GM18505 (cell line): ENCODE data around the gene SLC9C2.

Experiments used
- ATAC-seq: cut with Tn5 transposase; IDR thresholded peaks from one replicate; pipeline ENCODE4 v1.9.1; 2021; ENCODE audit not compliant: unreplicated experiment
- POLR2A ChIP-seq: IDR thresholded peaks from 4 replicates; pipeline ENCODE4 v1.6.1; 2011; ENCODE audit warnings: borderline replicate concordance; ENCODE audit not compliant: insufficient read depth, insufficient read length; ENCODE audit errors: extremely low read depth

SLC9C2 gene

DNA sequence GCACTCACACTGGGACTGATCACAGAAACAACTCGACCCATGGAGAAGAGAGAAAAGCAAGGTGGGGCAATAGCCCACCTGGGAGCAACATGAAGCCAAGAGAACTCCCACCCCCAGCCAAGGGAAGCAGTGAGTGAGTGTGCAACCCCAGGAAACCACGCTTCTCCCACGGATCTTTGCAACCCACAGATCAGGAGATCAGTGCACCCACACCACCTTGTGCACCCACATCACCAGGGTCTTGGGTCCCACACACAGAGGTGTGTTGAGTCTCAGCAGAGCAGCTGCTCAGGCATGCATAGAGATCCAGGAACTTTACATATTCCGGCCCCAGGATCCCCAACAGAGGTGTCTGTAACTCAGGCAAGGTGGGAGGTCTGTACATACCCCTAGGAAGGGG lies 143.0 kb downstream of the SLC9C2 start:
- TF ChIP-seq POLR2A: no peak
- ATAC-seq: no peak

DNA sequence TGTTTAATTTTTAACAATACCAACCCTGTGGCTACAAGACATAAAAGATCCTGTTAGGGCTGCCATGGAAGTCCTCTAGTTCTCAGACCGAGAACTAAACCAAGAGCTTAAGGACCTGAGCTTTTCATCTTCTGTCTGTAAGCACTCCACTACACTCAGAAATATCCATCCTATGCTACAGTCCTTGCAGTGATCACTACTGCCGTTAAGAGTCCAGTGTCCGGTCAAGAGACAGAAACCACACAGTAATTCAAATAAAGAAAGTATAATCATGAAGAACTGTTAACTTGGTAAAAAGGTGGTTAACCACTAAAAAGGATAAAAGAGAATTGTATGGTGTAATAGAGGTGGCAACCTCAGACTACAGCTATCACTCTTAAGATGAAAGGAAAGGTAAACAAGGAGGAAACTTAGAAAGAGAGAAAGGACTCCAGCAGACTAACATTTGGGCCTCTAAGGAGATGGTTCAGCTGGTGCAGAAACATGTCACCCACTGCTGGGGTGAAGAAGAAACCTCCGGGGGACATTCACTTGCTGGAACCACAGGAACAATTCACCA lies 147.8 kb downstream of the SLC9C2 start:
- no peak for TF ChIP-seq POLR2A
- ATAC-seq: no peak

DNA sequence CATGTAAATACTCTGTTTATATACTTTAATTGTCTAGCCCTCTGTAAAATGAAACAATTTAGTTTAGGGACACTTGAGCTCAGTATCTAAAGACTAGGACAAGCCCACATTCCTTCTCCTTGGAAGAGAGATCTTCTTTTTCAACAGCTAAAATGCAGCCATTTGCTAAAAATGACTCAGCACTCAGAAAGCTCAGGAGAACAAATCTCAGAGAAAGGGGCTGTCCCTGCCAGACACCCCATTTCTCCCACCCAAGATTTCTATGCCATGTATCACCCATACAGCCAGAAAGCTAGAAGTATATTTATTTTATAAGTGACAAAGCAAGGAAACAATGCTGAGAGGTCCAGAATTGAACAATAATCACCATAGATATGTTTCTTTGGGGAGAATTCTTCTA lies 148.9 kb downstream of the SLC9C2 start:
- TF ChIP-seq POLR2A: no peak
- no peak for ATAC-seq

DNA sequence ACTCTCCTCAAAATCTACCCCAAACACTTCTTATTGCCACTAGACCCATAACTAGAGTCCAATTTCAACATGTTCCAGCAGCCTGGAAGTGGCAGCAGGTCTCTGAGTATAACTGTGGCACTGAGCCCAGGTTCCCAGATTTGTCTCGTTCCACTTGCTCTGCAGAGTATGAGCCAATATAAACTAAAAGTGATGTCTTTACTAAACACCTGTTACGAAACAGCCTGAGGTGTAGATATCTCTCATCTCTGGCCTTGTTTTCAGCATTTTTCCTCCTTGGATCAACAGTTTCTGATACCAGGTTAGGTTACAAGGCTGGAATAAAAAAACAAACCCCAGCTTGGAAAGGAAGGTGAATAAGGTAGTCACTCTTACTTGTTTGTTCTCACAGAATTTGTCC lies 150.9 kb downstream of the SLC9C2 start:
- ATAC-seq: no peak

More for the DNA sequence above, 150.9 kb downstream of the SLC9C2 start:
- no peak for TF ChIP-seq POLR2A
